Dermis blood vessel endothelial cell (primary cell): ENCODE measurements around the gene FGB. TPM values are rescaled to one million over a fixed set of nuclear protein-coding genes. Genes with fewer than 3 reads are reported as not detected.
"Not testable (repeated sequence)": the region's sequence is repeated elsewhere in the genome, so short reads cannot be mapped to it uniquely, and the experiment has no call there.

Source experiments
- DNase-seq: peaks from one replicate; pipeline ENCODE4 v3.0.0; 2010
- total RNA-seq: library from RNA; depleted of rRNA; stranded (reverse); fragments of >200 nt; gene quantifications from 2 replicates; pipeline ENCODE4 v1.2.3, GENCODE V29; 2014

FGB gene
- total RNA-seq, 1 donor from 2014 or later = not detected

DNA sequence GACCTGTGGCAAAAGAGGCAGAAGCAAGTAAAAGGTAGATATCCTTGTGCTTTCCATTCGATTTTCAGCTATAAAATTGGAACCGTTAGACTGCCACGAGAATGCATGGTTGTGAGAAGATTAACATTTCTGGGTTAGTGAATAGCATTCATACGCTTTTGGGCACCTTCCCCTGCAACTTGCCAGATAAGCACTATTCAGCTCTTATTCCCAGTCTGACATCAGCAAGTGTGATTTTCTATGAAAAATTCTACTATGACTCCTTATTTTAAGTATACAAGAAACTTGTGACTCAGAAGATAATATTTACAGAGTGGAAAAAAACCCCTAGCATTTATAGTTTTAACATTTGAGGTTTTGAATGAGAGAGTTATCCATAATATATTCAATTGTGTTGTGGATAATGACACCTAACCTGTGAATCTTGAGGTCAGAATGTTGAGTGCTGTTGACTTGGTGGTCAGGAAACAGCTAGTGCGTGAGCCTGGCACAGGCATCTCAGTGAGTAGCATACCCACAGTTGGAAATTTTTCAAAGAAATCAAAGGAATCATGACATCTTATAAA is 3.9 kb downstream of the FGB start:
- DNase-seq = no peak

DNA sequence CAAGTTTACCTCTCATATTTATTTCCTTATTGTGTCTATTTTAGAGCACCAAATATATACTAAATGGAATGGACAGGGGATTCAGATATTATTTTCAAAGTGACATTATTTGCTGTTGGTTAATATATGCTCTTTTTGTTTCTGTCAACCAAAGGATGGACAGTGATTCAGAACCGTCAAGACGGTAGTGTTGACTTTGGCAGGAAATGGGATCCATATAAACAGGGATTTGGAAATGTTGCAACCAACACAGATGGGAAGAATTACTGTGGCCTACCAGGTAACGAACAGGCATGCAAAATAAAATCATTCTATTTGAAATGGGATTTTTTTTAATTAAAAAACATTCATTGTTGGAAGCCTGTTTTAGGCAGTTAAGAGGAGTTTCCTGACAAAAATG is 6.2 kb downstream of the FGB start:
- no peak for DNase-seq

DNA sequence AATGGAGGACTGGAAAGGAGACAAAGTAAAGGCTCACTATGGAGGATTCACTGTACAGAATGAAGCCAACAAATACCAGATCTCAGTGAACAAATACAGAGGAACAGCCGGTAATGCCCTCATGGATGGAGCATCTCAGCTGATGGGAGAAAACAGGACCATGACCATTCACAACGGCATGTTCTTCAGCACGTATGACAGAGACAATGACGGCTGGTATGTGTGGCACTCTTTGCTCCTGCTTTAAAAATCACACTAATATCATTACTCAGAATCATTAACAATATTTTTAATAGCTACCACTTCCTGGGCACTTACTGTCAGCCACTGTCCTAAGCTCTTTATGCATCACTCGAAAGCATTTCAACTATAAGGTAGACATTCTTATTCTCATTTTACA is 6.8 kb downstream of the FGB start:
- DNase-seq = no peak

DNA sequence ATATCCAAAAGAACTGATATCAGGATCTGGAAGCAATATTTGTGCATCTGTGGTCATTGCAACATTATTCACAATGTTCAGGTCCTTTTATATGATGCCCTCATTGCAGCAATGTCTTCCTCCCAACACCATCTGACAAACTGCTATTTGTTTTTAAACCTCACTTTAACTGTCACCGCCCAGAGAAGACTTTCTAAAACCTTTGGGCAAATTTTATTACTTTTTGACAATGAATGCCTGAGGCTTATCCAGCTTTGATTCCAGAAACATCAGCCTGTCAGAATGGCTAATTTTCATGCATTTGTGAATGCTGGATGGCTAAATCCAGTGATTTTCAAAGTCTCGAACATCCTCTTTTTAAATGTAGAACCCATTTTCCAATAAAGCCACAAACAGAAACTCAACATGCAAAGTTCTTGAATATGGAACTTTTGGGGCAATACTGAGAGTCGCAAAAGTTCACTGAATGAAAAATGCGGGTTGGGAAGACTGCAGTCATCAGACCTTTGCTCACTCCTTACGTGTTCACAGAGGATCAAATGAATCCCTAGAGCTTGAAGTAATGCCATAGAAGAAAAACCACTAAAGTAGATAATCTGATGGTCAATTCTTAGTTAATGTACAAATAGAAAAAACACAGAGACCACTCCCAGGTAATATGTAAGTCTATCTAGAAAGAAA is 10.5 kb downstream of the FGB start:
- no peak for DNase-seq

DNA sequence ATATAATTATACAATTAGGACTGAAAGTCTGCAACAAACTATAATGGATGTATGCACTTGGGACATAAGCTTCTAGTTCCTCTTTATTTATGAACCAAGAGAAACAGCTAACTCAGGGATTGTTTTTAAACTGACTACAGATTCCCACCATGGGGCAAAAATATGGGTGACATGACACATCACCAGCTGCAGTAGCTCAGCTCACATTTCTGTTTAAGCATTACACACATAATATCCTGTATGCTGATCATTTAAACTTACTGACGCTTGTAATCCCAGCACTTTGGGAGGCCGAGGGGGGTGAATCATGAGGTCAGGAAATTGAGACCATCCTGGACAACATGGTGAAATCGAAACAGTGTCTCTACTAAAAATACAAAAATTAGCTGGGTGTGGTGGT is 11.5 kb downstream of the FGB start:
- DNase-seq = no peak

DNA sequence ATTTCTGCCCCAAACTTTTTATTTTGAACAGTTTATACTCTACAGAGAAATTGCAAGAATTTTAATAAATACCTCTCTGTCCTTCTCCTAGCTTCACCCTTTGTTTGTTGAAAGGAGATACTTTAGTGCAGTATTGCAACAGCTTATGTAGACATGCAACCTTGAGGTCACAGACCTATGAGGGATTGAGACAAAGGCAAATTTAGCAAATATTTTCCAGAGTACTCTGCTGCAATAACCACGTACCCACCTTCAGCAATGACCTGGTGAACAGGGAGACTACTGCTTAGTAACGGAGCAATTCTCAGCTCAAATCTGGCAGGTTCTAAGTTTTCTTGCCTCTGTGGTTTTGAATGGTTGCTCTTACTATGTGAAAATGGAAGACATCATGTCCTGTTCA is 14.5 kb downstream of the FGB start:
- no peak for DNase-seq

DNA sequence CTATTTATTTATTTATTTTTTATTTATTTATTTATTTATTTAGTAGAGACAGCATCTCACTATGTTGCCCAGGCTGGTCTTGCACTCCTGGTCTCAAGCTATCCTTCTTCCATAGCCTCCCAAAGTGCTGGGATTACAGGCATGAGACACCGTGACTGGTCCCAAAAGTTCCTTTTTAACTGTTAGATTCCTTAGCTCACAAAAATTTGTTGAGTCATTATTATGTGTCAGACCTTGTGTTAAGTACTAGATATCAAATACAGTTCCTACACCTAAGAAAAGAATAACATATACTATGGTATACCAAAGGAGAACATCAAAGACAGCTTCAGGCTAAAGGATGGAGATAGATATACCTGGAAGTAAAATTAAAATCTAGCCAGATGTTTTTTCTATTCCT is 16.1 kb downstream of the FGB start:
- no peak for DNase-seq

DNA sequence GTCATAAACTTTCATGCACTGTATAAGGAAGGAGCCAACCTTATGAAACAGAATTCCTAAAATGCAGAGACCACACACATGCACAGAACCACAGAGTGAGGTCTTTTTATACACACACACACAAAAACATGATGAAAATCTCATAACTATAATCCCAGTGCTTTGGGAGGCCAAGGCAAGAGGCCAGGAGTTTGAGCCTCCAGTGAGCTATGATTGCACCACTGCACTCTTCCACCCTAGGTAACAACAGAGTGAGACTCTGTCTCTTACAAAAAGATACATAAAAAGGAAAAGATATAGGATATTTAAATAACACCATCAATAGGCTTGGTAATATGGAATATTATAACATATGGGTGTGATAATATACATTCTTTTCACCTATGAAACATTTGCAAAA is 17.1 kb downstream of the FGB start:
- no peak for DNase-seq

DNA sequence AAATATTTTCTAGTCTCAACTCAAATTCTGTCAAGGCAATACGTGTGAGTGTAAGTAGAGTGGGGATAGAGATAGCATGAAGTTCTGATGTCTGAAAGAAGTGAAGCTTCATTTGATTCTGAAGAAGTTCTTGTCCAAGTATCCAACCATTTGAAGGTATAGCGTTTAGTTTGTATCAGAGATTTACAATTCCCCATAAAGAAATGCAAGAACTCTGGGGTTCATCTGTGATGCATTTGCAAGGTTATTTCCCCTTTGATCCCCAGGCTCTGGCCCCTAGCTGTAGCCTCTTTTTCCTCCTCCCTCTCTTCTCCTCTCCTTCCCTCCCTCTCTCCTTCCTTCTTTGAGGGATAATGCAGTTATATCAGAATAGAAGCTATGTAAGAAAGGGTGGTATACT is 19.9 kb downstream of the FGB start:
- DNase-seq = no peak

DNA sequence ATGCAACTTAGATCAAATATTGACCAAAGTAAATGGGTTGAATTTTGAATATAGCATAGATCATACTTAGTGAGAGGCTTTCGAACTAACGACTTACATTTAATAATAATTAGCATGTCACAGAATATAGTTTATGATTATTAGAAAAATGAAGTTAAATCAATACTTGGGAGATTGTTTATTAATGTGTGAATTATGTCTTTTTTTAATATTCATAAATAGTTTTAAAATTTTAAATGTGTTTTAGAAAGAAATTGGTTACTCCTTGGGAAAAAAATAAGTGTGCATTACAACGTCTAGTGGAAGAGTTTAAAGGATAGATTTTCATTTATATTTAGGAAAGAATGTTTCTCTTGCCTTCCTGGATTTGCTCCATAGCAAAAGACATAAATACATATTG is 20.4 kb downstream of the FGB start:
- no peak for DNase-seq

DNA sequence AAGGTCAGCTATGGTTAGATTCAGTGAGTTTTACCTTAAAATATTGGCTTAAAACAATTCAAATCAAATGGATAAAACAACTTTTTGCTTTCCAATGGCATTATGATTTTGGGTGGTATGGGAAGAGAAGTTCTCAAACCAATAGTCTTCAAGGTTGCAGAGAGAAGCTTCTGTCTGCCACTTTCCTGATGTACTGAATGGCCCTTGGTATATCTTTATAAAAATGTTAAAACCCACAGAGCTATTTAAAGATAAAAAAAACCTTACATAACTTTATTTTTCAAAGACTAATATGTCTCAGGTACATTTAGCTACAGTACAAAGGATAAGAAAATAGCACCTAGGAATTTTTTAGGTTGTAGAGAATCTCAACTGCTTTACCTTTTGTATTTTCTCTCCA is 20.9 kb downstream of the FGB start:
- no peak for DNase-seq

DNA sequence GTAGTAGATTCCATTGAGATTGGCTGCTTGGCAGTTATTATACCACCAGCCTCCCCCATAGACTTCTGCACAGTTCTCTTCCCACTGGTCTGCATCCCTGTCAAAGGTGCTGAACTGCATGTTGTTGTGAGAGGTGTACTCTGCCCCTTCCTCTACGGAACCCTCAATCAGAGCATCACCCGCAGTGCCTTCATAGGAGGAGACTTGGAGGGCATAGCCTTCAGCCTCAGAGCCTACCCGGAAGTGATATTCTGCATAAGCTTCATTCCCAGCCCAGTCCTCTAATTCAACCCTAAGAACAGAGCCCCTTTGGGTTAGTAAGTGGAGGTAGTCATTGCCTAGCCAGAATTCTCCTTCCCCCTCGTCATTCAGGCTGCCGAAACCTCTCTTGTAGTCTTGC is 21.4 kb downstream of the FGB start:
- DNase-seq = no peak

DNA sequence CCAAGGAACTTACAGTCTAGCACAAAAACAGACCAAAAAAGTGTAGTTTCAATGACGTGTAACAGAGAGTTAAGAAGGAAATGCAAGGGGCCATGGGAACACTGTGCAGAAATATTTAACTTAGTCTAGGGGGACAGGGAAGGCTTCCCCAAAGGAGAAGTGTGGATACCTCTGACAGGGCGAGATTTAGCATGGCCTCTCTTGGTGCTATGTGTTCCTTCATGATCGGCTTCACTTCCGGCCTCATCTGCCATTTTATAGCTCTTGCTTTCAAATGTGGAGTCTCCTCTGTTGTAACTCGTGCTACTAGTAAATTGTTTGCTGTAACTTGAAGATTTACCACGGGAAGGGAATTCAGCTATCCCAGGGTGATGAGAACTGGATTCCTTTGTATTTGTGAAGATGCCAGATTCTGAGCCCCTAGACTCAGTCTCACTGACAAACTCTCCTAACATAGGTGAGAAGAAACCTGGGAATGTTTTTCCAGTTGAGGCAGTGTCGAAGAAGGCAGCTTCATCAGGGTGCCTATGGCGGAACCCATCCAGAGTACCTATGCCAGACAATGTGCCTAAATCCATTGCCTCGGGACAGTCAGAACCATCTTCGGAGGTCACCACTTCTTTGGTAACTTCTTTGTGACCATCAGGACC is 22.7 kb downstream of the FGB start:
- DNase-seq = no peak

DNA sequence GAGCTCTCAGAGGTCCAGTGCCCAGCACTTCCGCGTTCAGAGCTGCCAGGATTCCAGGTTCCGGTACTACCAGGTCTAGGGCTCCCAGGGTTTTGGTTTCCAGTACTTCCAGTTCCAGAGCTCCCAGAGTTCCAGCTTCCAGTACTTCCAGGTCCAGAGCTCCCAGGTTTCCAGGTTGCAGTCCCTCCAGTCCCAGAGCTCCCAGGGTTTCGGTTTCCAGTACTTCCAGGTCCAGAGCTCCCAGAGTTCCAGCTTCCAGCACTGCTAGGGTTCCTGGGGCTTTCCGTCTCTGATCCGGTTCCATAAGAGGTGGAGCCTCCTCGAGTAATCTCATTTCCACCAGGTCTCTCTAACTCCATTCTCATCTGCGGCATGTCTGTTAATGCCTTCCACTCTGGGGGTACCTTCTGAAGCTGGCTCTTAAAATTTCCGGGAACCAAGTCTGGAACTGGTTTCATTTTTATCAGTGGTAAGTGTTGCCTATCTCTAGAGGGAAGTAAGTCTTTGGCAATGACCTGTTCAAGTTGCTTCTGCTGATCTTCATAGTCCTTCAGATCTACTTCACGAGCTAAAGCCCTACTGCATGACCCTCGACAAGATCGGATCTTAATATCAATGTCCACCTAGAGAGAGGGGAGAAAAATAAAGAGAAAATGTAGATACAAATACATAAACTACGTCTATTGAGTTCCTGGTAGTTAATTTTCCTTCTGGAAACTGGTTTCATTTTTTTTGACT is 23.7 kb downstream of the FGB start:
- DNase-seq = no peak

DNA sequence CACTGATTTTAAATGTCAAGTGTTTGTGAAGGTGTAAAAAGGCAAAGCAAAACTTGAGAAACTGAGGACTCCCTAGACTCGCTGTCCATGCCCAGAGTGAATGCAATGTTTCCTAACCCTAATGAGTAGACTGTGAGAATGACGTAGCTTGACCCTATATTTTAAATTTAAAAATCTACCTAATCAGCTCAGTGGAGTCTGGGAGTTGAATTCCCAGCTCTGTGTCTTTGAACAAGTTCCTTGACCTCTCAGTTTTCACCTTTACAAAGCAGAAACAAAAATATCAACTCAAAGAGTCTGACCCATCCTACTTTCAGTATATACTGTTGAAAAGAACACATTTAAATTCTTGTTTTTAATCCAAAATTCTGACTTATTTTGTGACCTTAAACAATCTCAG is 25.4 kb downstream of the FGB start:
- DNase-seq = no peak

DNA sequence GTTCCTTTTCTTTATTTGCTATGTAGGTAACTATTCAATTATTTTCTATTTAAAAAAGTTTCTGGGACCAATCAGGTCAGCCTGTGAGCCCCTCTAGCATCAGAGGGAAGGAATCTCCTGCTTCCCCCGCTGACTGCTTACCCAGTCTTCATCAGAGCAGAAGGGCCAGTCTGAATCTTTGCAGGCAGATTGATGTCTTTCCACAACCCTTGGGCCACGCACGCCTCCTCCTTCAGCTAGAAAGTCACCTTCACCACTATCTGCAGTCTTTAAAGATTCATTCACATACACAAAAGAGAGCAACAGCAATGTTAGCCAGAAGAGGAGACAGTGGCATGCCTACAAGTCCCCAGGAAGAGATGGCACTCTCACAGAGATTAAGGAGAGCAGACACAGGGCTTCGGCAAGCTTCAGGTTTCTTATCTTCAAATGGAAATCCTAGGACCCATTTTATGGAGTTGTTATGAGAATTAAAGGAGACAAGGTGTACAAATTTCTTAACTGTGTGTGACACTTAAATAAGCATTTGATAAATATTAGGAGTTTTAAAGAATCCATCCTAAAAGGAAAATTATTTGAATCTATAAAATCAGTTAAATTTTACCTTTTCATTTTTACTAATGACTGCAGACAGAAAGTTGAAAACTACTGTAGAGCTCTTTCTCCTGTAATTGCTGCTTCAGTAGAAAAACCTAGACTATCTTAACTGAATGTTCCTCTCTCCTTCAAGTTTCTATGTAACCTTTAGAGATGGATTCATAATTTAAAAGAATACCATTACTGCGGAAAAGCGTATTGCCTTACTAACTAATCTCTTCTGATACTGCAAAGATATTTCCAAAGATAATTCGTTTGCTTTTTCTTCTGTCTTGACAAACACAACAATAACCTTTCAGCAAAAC is 26.7 kb downstream of the FGB start:
- no peak for DNase-seq

DNA sequence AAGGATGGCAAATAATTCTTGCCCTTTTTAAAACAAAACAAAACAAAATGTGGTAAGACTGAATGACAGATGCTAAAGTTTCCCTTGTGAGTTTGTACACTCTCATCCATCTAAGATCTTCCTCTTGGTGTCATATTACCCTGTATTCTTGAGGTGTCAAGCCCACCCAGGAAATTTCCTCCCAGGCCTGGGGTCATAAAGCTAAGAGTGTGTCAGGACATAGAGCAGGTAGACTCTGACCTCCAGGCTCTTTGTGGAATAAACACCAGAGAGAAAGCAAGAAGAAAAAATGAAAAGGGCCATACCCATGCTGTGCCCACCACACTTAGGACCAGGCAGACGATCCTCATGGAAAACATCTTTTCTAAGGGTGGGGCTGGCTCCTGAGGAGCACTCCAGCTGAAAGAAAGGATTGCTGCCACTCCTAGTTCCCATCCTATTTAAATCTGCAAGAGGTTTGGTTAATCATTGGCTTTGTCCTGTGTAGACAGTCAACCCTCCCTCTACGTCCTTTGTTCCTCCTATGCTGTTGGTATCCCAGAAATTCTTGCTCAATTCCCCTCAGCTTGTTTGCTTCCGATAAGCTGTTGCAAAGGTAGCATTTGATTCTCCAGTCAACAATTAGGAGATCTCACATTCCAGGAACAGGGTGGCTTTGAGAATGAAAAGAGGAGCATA is 27.7 kb downstream of the FGB start, which contains the start of gene FGA:
TSS of gene FGA (minus strand) at position 414 of the 678 bp plus-strand sequence. CDS start at position 359, 55 bp downstream.
- no peak for DNase-seq

DNA sequence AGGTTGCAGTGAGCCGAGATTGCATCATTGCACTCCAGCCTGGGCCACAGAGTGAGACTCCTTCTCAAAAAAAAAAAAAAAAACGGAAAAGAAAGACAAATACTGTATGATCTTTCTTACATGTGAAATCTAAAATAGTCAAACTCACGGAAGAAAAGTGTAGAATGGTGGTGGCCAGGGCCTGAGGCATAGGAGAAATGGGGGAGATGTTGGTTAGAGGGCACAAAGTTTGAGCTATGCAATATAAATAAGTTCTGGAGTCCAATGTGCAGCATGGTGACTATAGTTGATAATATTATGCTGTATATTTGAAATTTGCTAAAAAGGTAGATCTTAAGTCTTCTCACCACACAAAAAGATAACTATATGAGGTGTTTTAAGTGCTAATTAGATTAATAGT is 29.1 kb downstream of the FGB start:
- DNase-seq = no peak

DNA sequence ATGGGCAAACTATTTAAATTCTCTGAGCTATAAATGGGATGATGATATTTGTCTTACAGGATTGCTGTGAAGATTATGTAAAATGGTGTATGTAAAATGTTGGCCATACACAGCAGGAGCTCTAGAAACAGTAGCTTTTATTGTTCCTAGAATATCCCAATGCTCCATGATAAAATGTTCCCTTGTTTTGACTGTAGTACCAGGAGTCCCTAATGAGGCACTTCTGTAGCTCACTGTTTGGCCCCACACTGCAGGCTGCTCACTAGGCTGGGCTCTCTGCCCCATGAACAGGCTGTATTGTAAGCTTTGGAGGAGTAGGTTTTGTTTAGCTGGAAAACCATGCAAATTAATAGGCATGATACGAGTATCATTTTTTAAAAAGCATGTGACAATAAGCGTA is 31.1 kb downstream of the FGB start:
- DNase-seq = no peak

DNA sequence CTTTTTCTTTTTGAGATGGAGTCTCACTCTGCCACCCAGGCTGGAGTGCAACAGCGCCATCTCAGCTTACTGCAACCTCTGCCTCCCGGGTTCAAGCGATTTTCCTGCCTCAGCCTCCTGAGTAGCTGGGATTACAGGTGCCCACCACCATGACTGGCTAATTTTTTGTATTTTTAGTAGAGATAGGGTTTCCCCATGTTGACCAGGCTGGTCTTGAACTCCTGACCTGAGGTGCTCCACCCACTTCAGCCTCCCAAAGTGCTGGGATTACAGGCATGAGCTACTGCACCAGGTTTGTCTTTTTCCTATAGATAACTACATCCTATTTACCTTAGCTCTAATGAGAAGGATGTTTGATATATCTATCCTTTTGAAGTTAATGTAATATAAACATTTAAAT is 31.5 kb downstream of the FGB start:
- DNase-seq = not testable (repeated sequence)

DNA sequence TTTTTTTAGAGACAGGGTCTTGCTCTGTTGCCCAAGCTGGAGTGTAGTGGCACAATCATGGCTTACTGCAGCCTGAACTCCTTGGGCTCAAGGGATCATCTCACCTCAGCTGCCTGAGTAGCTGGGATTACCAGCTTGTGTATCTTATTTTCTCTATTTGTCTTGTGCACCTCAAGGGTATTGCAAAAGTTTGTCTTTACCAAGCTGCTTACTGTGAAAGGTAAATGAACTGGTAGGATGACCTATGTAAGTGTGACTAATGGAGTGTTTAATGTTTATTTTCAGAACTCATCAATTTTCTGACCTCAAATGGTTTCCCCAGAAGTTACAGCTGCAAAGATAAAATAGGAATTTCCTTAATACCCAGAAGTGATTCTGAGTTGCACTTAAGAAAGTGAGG is 33.0 kb downstream of the FGB start:
- DNase-seq = no peak

DNA sequence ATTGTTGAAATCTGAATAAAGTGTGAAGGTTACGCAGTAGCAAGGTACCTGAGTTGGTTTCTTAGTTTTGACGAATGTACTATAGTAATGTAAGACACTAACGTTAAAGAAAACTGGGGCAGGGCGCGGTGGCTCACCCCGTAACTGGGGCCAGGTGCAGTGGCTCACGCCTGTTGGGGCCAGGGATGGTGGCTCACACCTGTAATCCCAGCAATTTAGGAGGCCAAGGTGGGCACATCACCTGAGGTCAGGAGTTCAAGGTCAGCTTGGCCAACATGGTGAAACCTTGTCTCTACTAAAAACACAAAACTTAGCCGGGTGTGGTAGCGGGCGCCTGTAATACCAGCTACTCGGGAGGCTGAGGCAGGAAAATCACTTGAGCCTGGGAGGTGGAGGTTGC is 34.5 kb downstream of the FGB start:
- DNase-seq = not testable (repeated sequence)
